Stimulated activated effector memory CD8-positive, alpha-beta T cell treated with anti-CD3 and anti-CD28 coated beads, Interleukin-12 subunit alpha, Interleukin-12 subunit beta, amount 100 ng/mL, for 72 hours (primary cell): ENCODE results near the gene DAPK2.

Experiments used
- ATAC-seq: fragments of 150-1000 bp; cut with Tn5 transposase; 2 replicates; pipeline ENCODE4 v1.10.0; 2021
- DNase-seq, 2 donors: peaks; one replicate each; pipeline ENCODE4 v3.0.0; 2021 to 2022; ENCODE audit warnings: low spot score in 2 of 2
- H3K27ac Mint-ChIP-seq: one replicate; pipeline ENCODE4 v1.8.0; 2022; ENCODE audit warnings: mild to moderate bottlenecking, mixed read lengths
- H3K36me3 Mint-ChIP-seq: one replicate; pipeline ENCODE4 v1.8.0; 2022; ENCODE audit warnings: mild to moderate bottlenecking, mixed read lengths
- H3K4me1 Mint-ChIP-seq: one replicate; pipeline ENCODE4 v1.8.0; 2022; ENCODE audit warnings: mixed read lengths
- H3K4me3 Mint-ChIP-seq: one replicate; pipeline ENCODE4 v1.8.0; 2022; ENCODE audit warnings: mild to moderate bottlenecking, mixed read lengths
- H3K9me3 Mint-ChIP-seq: one replicate; pipeline ENCODE4 v1.8.0; 2022; ENCODE audit warnings: mixed read lengths

DAPK2 gene

DNA sequence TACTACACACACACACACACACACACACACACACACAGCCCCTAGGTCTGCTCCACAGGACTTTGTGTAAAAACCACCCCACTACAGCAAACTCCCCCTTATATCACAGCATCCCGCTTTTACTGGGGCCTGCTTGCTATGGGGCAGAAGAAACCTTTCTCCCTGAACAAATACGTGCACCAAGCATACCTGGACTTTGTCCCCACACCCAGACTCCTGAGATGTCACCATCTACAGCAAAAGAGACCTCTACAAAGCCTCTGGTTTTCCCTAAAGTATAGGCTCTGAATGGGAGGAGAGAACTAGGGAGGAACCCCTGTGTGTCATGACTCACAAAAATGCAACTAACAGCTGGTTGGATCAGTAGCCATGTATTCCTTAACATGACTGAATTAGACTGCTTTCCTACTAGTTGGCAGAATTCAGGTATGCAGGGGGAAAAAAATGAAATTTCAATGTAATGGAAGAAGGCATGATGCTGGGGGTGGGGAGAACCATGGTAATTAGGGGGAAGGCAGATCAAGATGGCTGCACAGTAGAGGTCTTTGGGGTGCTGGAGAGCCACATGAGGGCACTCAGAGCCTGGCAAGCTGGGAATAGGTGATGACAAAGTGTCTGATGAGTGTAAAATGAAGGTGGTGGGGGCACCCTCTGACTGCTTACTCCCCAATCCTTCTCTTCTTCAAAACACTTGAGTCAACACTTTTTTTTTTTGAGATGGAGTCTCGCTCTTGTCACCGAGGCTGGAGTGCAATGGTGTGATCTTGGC is 45.9 kb downstream of the DAPK2 start:
- DNase-seq: no peak
- Mint-ChIP-seq H3K4me1 (peaks cover 59% of the 10 kb centered on the region), H3K4me3 (no peak overlapping the region), H3K36me3 (no peaks in the 10 kb centered on the region), H3K27ac (no peak overlapping the region), H3K9me3 (no peaks in the 10 kb centered on the region)
- ATAC-seq: no peak

DNA sequence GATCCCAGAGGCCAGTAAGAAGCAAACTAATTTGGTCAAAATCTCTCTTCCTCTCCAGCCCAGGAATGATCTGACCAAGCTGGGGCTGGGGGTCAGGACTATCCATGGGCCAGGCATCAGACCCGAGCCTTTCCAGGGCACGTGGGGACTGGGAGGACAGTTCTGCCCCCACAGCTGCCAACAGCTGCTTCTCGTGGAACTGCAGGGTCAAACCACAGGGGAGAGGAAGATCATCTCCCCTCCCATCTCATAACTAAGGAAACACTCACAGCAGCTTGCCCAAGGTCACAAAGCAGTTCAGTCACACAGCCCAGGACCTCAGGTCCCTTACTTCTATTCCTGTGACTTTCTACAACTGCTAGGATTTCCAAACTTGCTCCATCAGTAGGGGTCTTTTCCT is 47.1 kb downstream of the DAPK2 start:
- Mint-ChIP-seq H3K4me3 (no peak overlapping the region), H3K4me1 (peaks cover 51% of the 10 kb centered on the region), H3K27ac (peak overlapping the region; percentile 14), H3K36me3 (no peaks in the 10 kb centered on the region), H3K9me3 (no peaks in the 10 kb centered on the region)
- DNase-seq (no peak), ATAC-seq (no peak)

DNA sequence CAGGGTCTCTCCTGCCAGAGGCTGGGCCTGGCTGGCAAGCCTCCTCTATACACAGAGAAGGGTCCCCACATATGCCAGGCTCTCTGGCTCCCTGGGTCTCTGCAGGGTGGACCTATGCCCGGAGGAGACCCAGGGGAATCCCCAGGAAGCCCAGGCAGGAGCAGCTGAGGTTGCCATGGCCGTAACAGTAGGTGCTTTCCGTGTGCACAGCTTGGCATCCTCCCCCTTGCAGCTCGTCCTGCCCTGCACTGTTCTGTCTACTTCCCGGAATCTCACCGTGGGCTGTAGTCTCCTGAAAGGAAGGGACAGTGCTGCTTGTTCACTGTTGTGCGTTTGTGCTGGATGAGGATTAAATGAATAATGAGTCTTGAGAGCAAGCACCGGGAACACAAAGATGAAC is 47.8 kb downstream of the DAPK2 start:
- H3K4me3 Mint-ChIP-seq: no peak overlapping the region
- no peaks in the 10 kb centered on the region for H3K36me3 Mint-ChIP-seq
- DNase-seq (no peak), ATAC-seq (peak; percentile 35)
- no peaks in the 10 kb centered on the region for H3K9me3 Mint-ChIP-seq
- H3K27ac Mint-ChIP-seq: peak overlapping the region; percentile 32
- H3K4me1 Mint-ChIP-seq: peaks cover 51% of the 10 kb centered on the region

DNA sequence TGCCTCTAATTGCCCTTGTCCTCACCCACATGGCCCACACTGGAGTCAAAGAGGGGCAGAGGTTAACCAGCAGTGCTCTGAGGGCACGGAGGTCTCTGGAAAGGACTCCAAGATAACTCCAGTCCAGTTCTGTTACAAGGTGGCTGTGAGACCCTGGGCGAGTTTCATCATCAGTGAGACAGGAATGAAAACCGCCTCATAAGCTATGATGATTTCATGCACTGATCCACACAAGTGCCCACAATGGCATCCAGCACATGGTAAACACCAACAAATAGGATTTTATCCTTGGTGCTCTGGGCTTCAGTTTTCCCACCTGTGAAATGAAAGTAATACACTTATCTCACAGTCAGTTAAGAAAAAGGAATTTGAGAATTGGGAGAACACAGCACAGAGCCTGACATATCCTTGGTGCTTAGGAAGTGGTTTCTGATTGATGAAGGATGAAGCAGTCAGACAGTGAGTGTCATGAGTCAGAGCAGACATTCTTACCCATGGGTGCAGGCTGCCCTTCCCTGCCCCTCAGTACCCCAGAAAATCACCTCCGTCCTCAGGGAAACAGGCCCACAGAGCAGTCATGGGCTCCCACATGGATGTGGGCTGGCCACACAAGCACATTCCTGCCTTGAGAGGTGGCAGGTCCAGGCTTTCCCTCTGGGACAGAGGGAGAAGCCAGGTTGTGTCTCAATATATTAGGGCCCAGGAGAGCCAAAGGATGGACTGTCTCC is 48.4 kb downstream of the DAPK2 start:
- Mint-ChIP-seq H3K9me3 (no peaks in the 10 kb centered on the region), H3K27ac (peak overlapping the region; percentile 32), H3K4me1 (peaks cover 53% of the 10 kb centered on the region), H3K36me3 (no peaks in the 10 kb centered on the region), H3K4me3 (no peak overlapping the region)
- no peak for DNase-seq
- ATAC-seq: peak; percentile 81

DNA sequence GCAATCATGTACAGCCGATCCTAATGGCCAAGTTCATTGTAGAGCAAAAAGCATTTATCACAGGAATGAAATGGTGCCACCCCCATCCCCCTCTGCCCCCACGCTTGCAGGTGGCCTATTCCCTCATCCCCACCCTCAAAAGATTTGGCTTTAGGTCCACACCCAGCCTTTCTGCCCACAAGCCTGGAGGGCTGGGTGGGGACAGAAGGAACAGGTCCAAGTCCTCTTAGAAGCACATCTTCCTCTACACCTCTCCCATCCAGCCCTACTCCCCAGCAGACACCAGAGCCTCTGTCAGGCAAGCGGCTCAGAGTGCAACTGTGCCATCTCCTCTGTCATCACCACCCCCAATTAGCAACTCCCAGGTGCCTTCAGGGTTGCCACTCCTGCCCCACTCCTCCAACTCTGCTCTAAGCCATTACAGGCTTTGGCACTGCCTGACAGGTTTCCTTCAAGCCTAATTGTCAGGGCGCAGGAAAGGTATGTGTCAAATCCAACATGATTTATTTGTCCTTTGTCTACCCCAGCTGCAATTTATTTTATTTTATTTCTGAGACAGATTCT is 49.4 kb downstream of the DAPK2 start:
- Mint-ChIP-seq H3K27ac (no peak overlapping the region), H3K4me3 (no peak overlapping the region), H3K4me1 (peaks cover 57% of the 10 kb centered on the region), H3K9me3 (no peaks in the 10 kb centered on the region), H3K36me3 (no peaks in the 10 kb centered on the region)
- DNase-seq (no peak), ATAC-seq (no peak)

DNA sequence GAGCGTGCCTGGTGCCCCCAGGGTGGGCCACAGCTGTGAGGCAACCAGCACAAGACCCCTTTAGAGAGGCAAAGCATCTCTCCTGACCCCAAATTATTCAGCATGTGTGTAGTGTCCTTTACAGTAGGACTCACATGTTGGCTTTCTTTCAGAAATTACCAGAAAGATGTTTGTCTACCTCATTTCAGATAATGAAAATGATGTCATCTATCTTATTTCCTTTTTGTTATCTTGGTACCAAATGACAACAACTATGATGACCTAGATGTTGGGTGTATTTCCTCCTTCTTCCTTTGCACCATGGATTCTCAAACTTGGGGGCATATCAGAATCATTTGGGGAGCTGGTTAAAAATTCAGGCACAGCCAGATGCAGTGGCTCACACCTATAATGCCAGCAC is 50.5 kb downstream of the DAPK2 start:
- ATAC-seq (no peak), DNase-seq (no peak)
- Mint-ChIP-seq H3K4me1 (peaks cover 63% of the 10 kb centered on the region), H3K4me3 (no peak overlapping the region), H3K27ac (no peak overlapping the region), H3K36me3 (no peaks in the 10 kb centered on the region), H3K9me3 (no peaks in the 10 kb centered on the region)

DNA sequence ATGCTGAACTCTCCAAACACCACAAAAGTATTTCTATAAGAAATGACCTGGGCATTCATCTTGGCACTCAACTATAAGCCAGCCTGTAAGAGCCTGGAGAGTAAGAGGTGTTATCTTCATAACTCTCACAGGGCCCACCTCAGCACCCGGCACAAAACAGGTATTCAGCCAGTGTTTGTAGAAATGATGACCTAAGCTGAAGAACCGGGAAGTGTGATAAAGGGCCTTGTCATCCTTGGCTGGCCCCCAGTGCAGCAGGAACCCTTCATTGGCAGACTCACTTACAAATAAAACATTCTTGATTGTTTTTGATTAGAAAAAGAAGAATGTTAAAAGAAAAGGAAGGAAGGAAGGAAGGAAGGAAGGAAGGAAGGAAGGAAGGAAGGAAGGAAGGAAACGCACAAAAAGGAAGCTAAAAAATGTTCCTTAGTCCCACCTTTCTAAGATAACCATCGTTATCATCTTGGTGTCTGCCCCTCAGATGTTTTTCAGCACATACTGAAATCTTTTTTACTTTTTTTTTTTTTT is 52.1 kb downstream of the DAPK2 start:
- DNase-seq (no peak), ATAC-seq (no peak)
- Mint-ChIP-seq H3K9me3 (no peaks in the 10 kb centered on the region), H3K4me1 (peaks cover 57% of the 10 kb centered on the region), H3K27ac (peak overlapping the region; percentile 30), H3K36me3 (no peaks in the 10 kb centered on the region), H3K4me3 (no peak overlapping the region)

DNA sequence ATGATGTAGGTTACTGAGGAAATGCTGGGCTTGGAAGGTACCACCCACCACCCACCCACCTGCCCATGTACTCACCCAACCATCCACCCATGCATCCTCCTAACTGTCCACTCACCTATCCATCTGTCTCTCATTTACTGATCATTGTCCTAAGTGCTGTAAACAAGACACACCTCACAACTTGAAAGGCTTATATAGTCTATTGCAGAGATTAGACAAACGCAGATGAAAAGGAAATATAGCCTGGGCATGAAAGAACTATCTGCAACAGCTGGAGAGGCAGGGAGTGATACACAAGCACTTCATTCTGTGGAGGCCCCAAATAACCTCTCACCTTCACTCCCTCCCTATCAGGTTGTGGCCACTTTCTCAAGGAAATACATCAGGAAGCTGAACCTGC is 54.0 kb downstream of the DAPK2 start:
- ATAC-seq: no peak
- Mint-ChIP-seq H3K4me3 (no peak overlapping the region), H3K27ac (no peak overlapping the region), H3K9me3 (no peaks in the 10 kb centered on the region), H3K36me3 (no peaks in the 10 kb centered on the region), H3K4me1 (peaks cover 41% of the 10 kb centered on the region)
- DNase-seq: no peak

DNA sequence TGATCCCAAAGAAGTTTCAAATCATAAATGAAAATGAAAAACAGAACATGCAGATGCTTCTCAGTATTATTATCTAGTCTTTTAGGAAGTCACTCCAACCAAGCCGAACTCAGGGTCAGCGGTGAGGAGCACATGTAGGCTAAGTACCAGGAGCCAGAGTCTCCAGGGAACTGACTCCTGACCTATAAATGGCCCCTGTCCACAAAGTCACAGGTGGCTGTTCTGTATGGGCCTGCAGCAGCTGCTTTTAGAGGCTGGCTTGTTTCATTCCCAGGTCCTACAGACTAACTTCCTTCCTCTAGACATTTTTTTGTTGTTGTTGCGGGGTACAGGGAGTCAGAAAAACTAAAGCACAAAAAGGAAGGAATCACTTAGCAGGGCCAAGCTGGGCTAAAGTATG is 54.6 kb downstream of the DAPK2 start:
- Mint-ChIP-seq H3K27ac (peak overlapping the region; percentile 20), H3K4me3 (no peak overlapping the region), H3K9me3 (no peaks in the 10 kb centered on the region), H3K4me1 (peaks cover 42% of the 10 kb centered on the region), H3K36me3 (no peaks in the 10 kb centered on the region)
- DNase-seq: no peak
- ATAC-seq: no peak

DNA sequence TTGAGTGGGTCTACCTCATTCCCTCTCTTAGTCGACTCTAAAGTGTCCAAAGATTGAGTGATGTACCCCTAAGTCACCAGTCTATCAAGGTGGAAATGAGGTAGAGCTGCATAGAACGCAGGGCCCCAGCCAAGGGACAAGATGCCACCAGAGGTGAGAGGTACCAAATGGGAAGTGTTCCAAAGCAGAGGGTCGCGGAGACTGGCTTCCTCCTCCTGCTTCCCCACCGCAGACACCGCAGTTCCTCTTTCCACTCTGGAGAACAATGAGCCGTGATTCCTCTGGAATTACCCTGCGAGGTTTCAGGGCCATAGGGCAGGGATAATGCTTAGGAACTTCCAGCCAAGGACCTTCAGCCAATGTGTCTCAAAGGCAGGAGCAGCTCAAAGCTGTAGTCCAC is 55.8 kb downstream of the DAPK2 start:
- no peaks in the 10 kb centered on the region for H3K36me3 Mint-ChIP-seq
- DNase-seq (no peak), ATAC-seq (no peak)
- no peaks in the 10 kb centered on the region for H3K9me3 Mint-ChIP-seq
- H3K4me1 Mint-ChIP-seq: peaks cover 39% of the 10 kb centered on the region
- no peak overlapping the region for H3K4me3 Mint-ChIP-seq
- no peak overlapping the region for H3K27ac Mint-ChIP-seq

DNA sequence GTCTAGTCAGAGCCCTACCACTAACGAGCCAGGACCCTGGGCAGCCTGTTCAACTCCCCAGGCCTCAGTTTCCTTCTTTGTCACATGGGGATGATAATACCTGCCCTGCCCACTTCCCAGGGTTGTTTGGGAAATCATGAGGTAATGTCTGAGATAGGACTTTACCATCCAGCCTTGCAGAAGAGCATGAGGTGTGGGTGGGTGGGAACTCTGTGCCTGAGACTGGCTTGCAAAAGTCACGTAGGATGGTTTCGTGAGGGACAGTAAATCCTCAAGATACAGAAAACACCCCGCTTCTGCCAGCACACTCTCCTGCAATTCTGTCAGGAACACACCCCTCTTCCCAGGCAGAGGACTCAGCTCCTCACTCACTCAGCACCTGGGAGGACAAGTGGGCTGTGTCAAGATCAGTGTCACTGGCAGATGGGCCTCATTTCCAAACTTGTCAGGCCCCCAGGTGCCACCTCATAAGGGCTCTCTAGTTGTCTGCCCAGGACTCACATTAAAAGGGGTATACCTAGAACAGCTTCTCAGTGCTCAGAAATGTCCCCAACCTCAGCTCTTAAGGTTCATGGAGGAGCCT is 58.4 kb downstream of the DAPK2 start:
- Mint-ChIP-seq H3K27ac (no peak overlapping the region), H3K36me3 (no peaks in the 10 kb centered on the region), H3K4me3 (no peak overlapping the region), H3K9me3 (no peaks in the 10 kb centered on the region), H3K4me1 (peaks cover 28% of the 10 kb centered on the region)
- ATAC-seq (peak; percentile 52), DNase-seq (no peak)

DNA sequence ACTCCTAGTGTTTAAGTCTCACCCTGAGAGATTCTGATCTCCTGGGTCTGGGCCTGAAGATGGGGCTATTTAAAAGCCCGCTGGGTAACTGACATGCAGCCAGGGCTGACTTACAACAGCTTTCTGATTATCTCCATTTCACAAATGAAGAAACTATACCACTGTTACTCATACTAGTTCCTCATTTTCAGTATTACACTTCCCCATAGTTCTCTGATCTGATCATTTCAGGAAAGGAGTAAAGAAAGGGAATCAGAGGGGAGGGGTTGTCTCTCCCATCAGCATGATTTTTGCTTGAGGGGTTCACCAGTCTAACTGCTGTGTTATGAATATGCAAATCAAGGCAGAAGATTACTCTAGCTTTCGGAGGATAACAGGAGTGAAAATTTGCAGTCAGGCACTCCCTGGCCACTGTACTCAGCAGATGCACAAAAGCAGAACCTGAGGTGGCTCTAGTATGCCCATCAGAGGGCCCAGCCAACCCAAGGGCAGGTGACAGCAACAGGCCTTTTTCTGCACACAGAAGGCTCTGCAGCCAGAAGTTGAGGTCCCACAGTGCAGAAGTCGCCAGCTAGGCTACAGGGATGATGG is 59.4 kb downstream of the DAPK2 start:
- no peak overlapping the region for H3K4me3 Mint-ChIP-seq
- peaks cover 23% of the 10 kb centered on the region for H3K4me1 Mint-ChIP-seq
- ATAC-seq: peak; percentile 88
- no peak for DNase-seq
- no peaks in the 10 kb centered on the region for H3K9me3 Mint-ChIP-seq
- no peaks in the 10 kb centered on the region for H3K36me3 Mint-ChIP-seq
- peak overlapping the region; percentile 70 for H3K27ac Mint-ChIP-seq

DNA sequence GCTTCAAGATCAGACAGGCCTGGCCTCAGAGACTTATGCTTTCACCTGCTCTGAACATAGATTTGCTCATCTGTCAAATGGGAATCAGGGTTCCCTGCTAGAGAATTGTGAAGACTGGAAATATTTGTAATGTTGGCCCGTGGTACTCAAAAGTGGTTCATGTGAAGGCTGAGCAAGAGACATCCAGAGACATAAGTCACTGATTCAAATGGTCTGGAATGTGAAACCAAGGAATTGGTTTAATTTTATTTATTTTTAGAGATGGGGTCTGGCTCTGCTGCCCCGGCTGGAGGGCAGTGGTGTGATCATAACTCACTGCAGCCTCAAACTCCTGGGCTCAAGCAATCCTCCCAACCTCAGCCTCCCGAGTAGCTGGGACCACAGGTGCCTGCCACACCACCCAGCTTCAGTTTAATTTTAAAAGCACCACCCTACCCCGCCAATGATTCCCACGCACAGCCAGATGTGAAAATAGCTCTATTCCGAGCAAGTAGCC is 60.1 kb downstream of the DAPK2 start:
- Mint-ChIP-seq H3K4me1 (peaks cover 17% of the 10 kb centered on the region), H3K27ac (peak overlapping the region; percentile 70)

DNA sequence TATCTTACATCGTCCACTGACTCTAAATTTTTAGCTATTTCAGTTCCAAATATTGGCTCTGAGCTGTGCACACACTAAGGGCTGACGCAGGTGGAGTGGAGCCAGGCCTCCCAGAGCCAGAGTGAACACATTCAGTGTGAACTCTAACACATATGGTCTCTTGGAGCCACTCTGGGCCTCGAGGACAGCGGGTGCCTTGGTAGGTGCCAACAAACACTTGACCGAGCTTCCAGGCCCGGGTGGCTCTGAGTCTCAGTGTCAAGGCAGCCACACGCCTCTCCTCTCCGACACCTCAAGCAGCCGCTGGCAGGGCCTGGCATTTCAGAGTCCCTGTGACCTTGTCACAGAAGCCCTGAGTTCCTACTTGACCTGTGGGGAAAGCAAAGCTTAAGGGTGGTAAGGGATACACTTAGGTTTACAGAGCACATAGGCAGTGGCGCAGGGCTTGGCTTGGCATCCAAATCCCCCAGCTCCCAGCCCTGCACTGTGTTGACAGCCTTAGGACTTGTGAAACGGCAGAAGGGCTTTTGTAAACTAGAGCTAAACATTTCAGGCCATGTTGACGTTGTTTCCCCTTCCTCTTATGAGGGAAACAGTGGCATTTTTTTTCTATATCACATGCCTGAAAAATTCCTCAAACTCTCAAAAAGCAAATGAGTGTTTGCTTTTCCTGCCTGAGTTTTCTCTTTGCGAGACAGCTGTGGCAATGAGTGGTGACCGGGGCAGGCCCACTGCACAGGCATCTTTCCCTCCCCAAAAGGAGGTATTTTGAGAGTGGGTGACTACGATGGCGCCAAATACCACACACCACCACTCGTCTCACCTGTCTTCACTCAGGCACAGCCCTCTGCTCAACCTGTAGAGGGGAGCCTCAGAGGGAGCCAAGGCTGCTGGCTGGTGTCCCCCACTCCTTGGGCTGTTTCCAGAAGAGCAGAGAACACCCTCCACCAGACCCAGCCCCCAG is 60.8 kb downstream of the DAPK2 start:
- Mint-ChIP-seq H3K4me1 (peaks cover 10% of the 10 kb centered on the region), H3K36me3 (no peaks in the 10 kb centered on the region), H3K4me3 (no peak overlapping the region), H3K9me3 (no peaks in the 10 kb centered on the region), H3K27ac (no peak overlapping the region)
- DNase-seq (no peak), ATAC-seq (no peak)

More for the DNA sequence above, 60.1 kb downstream of the DAPK2 start:
- no peak for ATAC-seq
- no peak for DNase-seq
- Mint-ChIP-seq H3K36me3 (no peaks in the 10 kb centered on the region), H3K4me3 (no peak overlapping the region), H3K9me3 (no peaks in the 10 kb centered on the region)
